HCT116 (cell line): Measurements from ENCODE around the gene FKBP5. TPM values are rescaled to one million over a fixed set of nuclear protein-coding genes. Genes with fewer than 3 reads are reported as not detected.
A peak's percentile ranks its signal among the peaks of the same experiment; 100 is the strongest.

Experiments used
- ATAC-seq: fragments of 200-7000 bp; cut with Tn5 transposase; 2 replicates; pipeline ENCODE4 v1.9.1; 2020; ENCODE audit warnings: mild to moderate bottlenecking, moderate library complexity
- BruUV-seq: library from RNA; stranded (reverse); fragments of 400-500 nt; replicated peaks from 2 replicates; lab custom pipeline; 2021; lab: Mats Ljungman, UMichigan
- CTCF ChIA-PET: fragments of 300-600 bp; sonication (Branson Sonifier 250); formaldehyde crosslinking; loops from one replicate; lab custom pipeline; 2021; ENCODE audit warnings: antibody characterized with exemption; lab: Charles Lee
- POLR2A ChIA-PET: fragments of 300-600, 350-600 bp; sonication (Branson Sonifier 250); formaldehyde crosslinking; loops from one replicate; lab custom pipeline; 2021; ENCODE audit warnings: antibody characterized with exemption; lab: Charles Lee
- RAD21 ChIA-PET, 2 experiments: fragments of 300-600 bp; sonication (Branson Sonifier 250); formaldehyde crosslinking; loops; one replicate each; lab custom pipeline; 2023; ENCODE audit warnings: low total read pairs in 2 of 2; ENCODE audit not compliant: uncharacterized antibody in 2 of 2, unreplicated experiment in 2 of 2, low non-redundant PET in 1 of 2; lab: Charles Lee
- DNase-seq: peaks from one replicate; pipeline ENCODE4 v3.0.0-alpha.2; 2010; ENCODE audit warnings: low read depth, low spot score
- H2AFZ ChIP-seq: fragments of 200-600 bp; shearing (Covaris generic), sonication (generic); 2 replicates; pipeline ENCODE4 v1.6.1; 2017; ENCODE audit warnings: low read depth, mixed run types, mixed read lengths, antibody characterized with exemption, low read length; ENCODE audit not compliant: poor library complexity, severe bottlenecking
- H3K27ac ChIP-seq: 2 replicates; pipeline ENCODE4 v1.5.1; 2012; ENCODE audit warnings: low read depth, low read length
- H3K27me3 ChIP-seq: fragments of 200-600 bp; sonication (generic); 2 replicates; pipeline ENCODE4 v1.6.1; 2016; ENCODE audit warnings: mixed run types, low read length, mixed read lengths; ENCODE audit not compliant: insufficient read depth
- H3K36me3 ChIP-seq, 2 experiments: fragments of 200-500 bp in 1 of 2; fragments of 200-600 bp in 1 of 2; sonication (Bioruptor generic) in 1 of 2; sonication (generic) in 1 of 2; 2 replicates each; pipeline versions ENCODE4 v1.5.1 to v1.6.1; 2014 to 2016; ENCODE audit warnings: low read length in 2 of 2, inconsistent platforms in 1 of 2, mixed read lengths in 1 of 2, mixed run types in 1 of 2; ENCODE audit not compliant: insufficient read depth in 2 of 2, control insufficient read depth in 1 of 2
- H3K4me1 ChIP-seq, 2 experiments: fragments of 200-600 bp in 1 of 2; sonication (generic) in 1 of 2; 2 replicates each; pipeline versions ENCODE4 v1.5.1 to v1.6.1; 2012 to 2017; ENCODE audit warnings: low read length in 2 of 2, inconsistent platforms in 1 of 2, mild to moderate bottlenecking in 1 of 2, mixed read lengths in 1 of 2, mixed run types in 1 of 2, moderate library complexity in 1 of 2; ENCODE audit not compliant: insufficient read depth in 2 of 2, control insufficient read depth in 1 of 2
- H3K4me2 ChIP-seq: fragments of 200-600 bp; sonication (generic); 2 replicates; pipeline ENCODE4 v1.6.1; 2017; ENCODE audit warnings: mixed run types, low read length, mixed read lengths
- H3K4me3 ChIP-seq, 2 experiments: fragments of 200-600 bp in 1 of 2; sonication (generic) in 1 of 2; replicated peaks in 1 of 2; 2 replicates each; pipeline ENCODE4 v1.5.1; 2011 to 2016; ENCODE audit warnings: low read length in 2 of 2, control low read depth in 1 of 2, low read depth in 1 of 2, mild to moderate bottlenecking in 1 of 2, mixed read lengths in 1 of 2, mixed run types in 1 of 2
- H3K79me2 ChIP-seq: fragments of 200-600 bp; sonication (generic); 2 replicates; pipeline ENCODE4 v1.6.1; 2017; ENCODE audit warnings: mild to moderate bottlenecking, mixed run types, low read length, moderate library complexity, mixed read lengths; ENCODE audit not compliant: insufficient read depth
- H3K9ac ChIP-seq: fragments of 200-600 bp; sonication (generic); 2 replicates; pipeline ENCODE4 v1.6.1; 2016; ENCODE audit warnings: low read length, mixed read lengths
- H3K9me2 ChIP-seq: fragments of 200-600 bp; sonication (generic), shearing (Covaris generic); 2 replicates; pipeline ENCODE4 v1.6.1; 2017; ENCODE audit warnings: mixed run types, mild to moderate bottlenecking, moderate library complexity; ENCODE audit not compliant: insufficient read depth
- H3K9me3 ChIP-seq, 2 experiments: fragments of 200-500 bp in 1 of 2; fragments of 200-600 bp in 1 of 2; sonication (Bioruptor generic) in 1 of 2; sonication (generic) in 1 of 2; 2 replicates each; pipeline ENCODE4 v1.6.1; 2014 to 2017; ENCODE audit warnings: low read length in 2 of 2, mixed read lengths in 2 of 2, inconsistent platforms in 1 of 2, low read depth in 1 of 2, mild to moderate bottlenecking in 1 of 2, mixed run types in 1 of 2, moderate library complexity in 1 of 2; ENCODE audit not compliant: control insufficient read depth in 1 of 2, insufficient read depth in 1 of 2
- H4K20me1 ChIP-seq: fragments of 200-600 bp; sonication (generic), shearing (Covaris generic); 2 replicates; pipeline ENCODE4 v1.6.1; 2017; ENCODE audit warnings: mixed run types, mild to moderate bottlenecking, moderate library complexity; ENCODE audit not compliant: insufficient read depth
- ATF3 ChIP-seq: IDR thresholded peaks from 2 replicates; pipeline ENCODE4 v1.6.1; 2012
- CBX3 ChIP-seq: IDR thresholded peaks from 2 replicates; pipeline ENCODE4 v1.6.1; 2012; ENCODE audit warnings: low read depth
- CTCF ChIP-seq, 3 experiments: fragments of 200-600 bp in 1 of 3; sonication (generic) in 1 of 3; IDR thresholded peaks in 2 of 3; conservative IDR thresholded peaks in 1 of 3; 2 replicates each; pipeline ENCODE4 v1.5.1; 2012 to 2017; ENCODE audit warnings: low read depth in 2 of 3, low read length in 2 of 3, antibody characterized with exemption in 1 of 3, borderline replicate concordance in 1 of 3, control low read depth in 1 of 3, mild to moderate bottlenecking in 1 of 3, mixed read lengths in 1 of 3, mixed run types in 1 of 3, moderate library complexity in 1 of 3; ENCODE audit not compliant: insufficient read depth in 1 of 3
- EGR1 ChIP-seq: IDR thresholded peaks from 2 replicates; pipeline ENCODE4 v1.6.1; 2012; ENCODE audit warnings: low read depth
- EZH2 ChIP-seq: fragments of 200-600 bp; sonication (generic); IDR thresholded peaks from 2 replicates; pipeline ENCODE4 v1.6.1; 2017; ENCODE audit warnings: antibody characterized with exemption, mixed run types
- EZH2phosphoT487 ChIP-seq: fragments of 200-600 bp; IDR thresholded peaks from 2 replicates; pipeline ENCODE4 v1.6.1; 2018; ENCODE audit warnings: antibody characterized with exemption, borderline replicate concordance
- FOSL1 ChIP-seq: IDR thresholded peaks from 2 replicates; pipeline ENCODE4 v1.6.1; 2012; ENCODE audit warnings: low read depth
- JUND ChIP-seq: IDR thresholded peaks from 2 replicates; pipeline ENCODE4 v1.6.1; 2012
- MAX ChIP-seq: IDR thresholded peaks from 2 replicates; pipeline ENCODE4 v1.6.1; 2012
- POLR2A ChIP-seq: IDR thresholded peaks from 2 replicates; pipeline ENCODE4 v1.7.0; 2011; ENCODE audit warnings: borderline replicate concordance; ENCODE audit not compliant: insufficient read depth, insufficient read length; ENCODE audit errors: extremely low read depth
- RAD21 ChIP-seq: IDR thresholded peaks from 2 replicates; pipeline ENCODE4 v1.6.1; 2012; ENCODE audit warnings: low read depth, mild to moderate bottlenecking
- SIN3A ChIP-seq: IDR thresholded peaks from 2 replicates; pipeline ENCODE4 v1.6.1; 2012; ENCODE audit warnings: low read depth
- SP1 ChIP-seq: IDR thresholded peaks from 2 replicates; pipeline ENCODE4 v1.6.1; 2012; ENCODE audit warnings: low read depth
- SRF ChIP-seq: IDR thresholded peaks from 2 replicates; pipeline ENCODE4 v1.6.1; 2012; ENCODE audit warnings: low read depth
- TCF7L2 ChIP-seq: IDR thresholded peaks from 2 replicates; pipeline ENCODE4 v1.7.0; 2011; ENCODE audit warnings: borderline replicate concordance, inconsistent platforms; ENCODE audit not compliant: insufficient read depth, insufficient read length; ENCODE audit errors: extremely low read depth
- YY1 ChIP-seq: IDR thresholded peaks from 2 replicates; pipeline ENCODE4 v1.6.1; 2011; ENCODE audit warnings: low read length, low read depth, moderate library complexity, mild to moderate bottlenecking; ENCODE audit not compliant: insufficient replicate concordance; ENCODE audit errors: extremely low read depth
- ZBTB33 ChIP-seq: IDR thresholded peaks from 2 replicates; pipeline ENCODE4 v1.6.1; 2011; ENCODE audit warnings: mild to moderate bottlenecking, low read length, moderate library complexity; ENCODE audit not compliant: insufficient replicate concordance; ENCODE audit errors: extremely low read depth
- ZFX ChIP-seq: fragments of 450-650 bp; IDR thresholded peaks from 2 replicates; pipeline ENCODE4 v1.6.1; 2017
- ZNF274 ChIP-seq: fragments of 200-500 bp; sonication (Bioruptor generic); IDR thresholded peaks from 2 replicates; pipeline ENCODE4 v1.6.1; 2014; ENCODE audit warnings: mild to moderate bottlenecking, low read depth, low read length, inconsistent platforms
- intact Hi-C: fragments of 100-400 bp; cut with micrococcal nuclease; formaldehyde crosslinking; loops from 2 replicates; pipeline ENCODE4 v1.10.0; 2022
- total RNA-seq: library from RNA; stranded (reverse); gene quantifications from one replicate; pipeline ENCODE4 v1.2.1, GENCODE V29; 2021; ENCODE audit not compliant: unreplicated experiment

FKBP5 gene
- total RNA-seq, 1 experiment from 2014 or later, result 50.3 TPM

DNA sequence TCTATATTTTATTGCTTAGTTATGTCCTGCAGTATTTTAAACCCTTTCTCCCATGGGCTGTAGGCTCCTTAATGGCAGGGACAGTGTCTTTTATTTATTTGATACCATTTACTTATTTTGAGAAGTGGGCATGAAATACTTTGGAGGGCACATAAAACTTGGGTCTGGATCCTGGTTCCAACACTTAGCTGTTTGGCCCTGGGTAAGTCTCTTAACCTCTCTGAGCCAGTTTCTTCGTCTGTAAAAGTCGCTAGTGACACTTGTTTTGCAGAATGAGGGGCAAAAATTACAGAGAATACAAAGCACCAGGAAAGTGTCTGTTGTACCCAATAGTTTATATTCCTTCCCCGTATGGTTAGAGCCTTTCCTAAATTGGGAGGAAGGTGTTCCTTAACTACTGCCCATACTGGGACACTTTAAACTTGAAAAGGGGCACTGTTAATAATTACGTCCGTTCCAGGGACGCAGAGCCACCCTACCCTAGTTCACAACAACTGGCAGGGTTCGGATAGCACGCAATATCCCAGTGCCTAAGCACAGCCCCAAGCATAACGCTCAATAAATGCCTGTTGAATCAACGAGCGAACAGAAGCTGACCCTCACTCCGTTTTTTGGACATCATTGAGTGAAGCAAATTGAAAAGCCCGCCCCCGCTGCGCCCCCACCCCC lies 42.2 kb upstream of the FKBP5 start:
- no peak for TF ChIP-seq POLR2A
- no peak for TF ChIP-seq CTCF (IDR thresholded peaks at IDR 0.05 in 2 of 3, conservative IDR thresholded peaks at IDR 0.05 in 1 of 3; ENCODE audit: borderline replicate concordance in 1 of 3, insufficient read depth in 1 of 3, low read depth in 2 of 3, low read length in 2 of 3)
- TF ChIP-seq RAD21, result no peak
- no peak for TF ChIP-seq ZBTB33
- TF ChIP-seq EZH2phosphoT487, result no peak
- TF ChIP-seq ATF3, result no peak
- TF ChIP-seq SP1, result no peak
- TF ChIP-seq ZFX, result no peak
- TF ChIP-seq ZNF274, result no peak
- TF ChIP-seq SIN3A, result no peak
- no peak for TF ChIP-seq JUND
- no peak for TF ChIP-seq CBX3
- no peak for TF ChIP-seq TCF7L2
- TF ChIP-seq MAX, result no peak
- no peak for TF ChIP-seq SRF
- TF ChIP-seq EZH2, result no peak
- no peak for TF ChIP-seq EGR1
- no peak for TF ChIP-seq FOSL1
- TF ChIP-seq YY1, result no peak
- no peaks in the 10 kb centered on the region for H3K36me3 ChIP-seq
- peak overlapping the region; percentile 56 for H3K27ac ChIP-seq
- H3K4me1 ChIP-seq, result peaks cover 61 to 73% of the 10 kb centered on the region in 2 experiments
- H3K9me3 ChIP-seq, result no peaks in the 10 kb centered on the region
- peak; percentile 8 for ATAC-seq
- H3K9ac ChIP-seq, result peak overlapping the region; percentile 44; the same call in 1 of the 2 replicates
- no peak for DNase-seq
- H3K4me2 ChIP-seq, result peak overlapping the region; percentile 93
- H3K27me3 ChIP-seq, result no peaks in the 10 kb centered on the region
- H2AFZ ChIP-seq, result no peak overlapping the region
- no peaks in the 10 kb centered on the region for H4K20me1 ChIP-seq
- peak overlapping the region; percentile 27 to 67 for H3K4me3 ChIP-seq
- POLR2A ChIA-PET, result no interaction called here
- H3K79me2 ChIP-seq, result no peaks in the 10 kb centered on the region
- RAD21 ChIA-PET, result no interaction called here
- TSS peak; percentile 75 for BruUV-seq
- intact Hi-C loops, result no loop called here
- no peaks in the 10 kb centered on the region for H3K9me2 ChIP-seq
- CTCF ChIA-PET, result interaction anchor here (0.6 kb wide), 1 partner anchor 120 kb away, joined by 3 read pairs; no protein-coding TSS in a partner anchor
